ENCODE data around the gene SRGAP1.

The SRGAP1 gene

GRCh38 chr12:63907561-63907960, 63.1 kb downstream of the SRGAP1 start:
- no peak for DNase-seq (ENCODE audit: low spot score)

- no peak for DNase-seq (ENCODE audit: low spot score)
Measured at GRCh38 chr12:63909746-63910145, 65.2 kb downstream of the SRGAP1 start.

- DNase-seq (ENCODE audit: low spot score), result no peak
Measured at GRCh38 chr12:63911341-63911740, 66.8 kb downstream of the SRGAP1 start.

- DNase-seq (ENCODE audit: low spot score), result no peak
Measured at GRCh38 chr12:63912651-63913050, 68.2 kb downstream of the SRGAP1 start.

- DNase-seq (ENCODE audit: low spot score), result no peak
Measured at GRCh38 chr12:63913929-63914328, 69.4 kb downstream of the SRGAP1 start.

- no peak for DNase-seq (ENCODE audit: low spot score)
Measured at GRCh38 chr12:63915105-63915800, 70.8 kb downstream of the SRGAP1 start.

GRCh38 chr12:63916561-63917476, 72.3 kb downstream of the SRGAP1 start:
- no peak for DNase-seq (ENCODE audit: low spot score)

GRCh38 chr12:63917477-63917862, 73.0 kb downstream of the SRGAP1 start:
- no peak for DNase-seq (ENCODE audit: low spot score)

- DNase-seq (ENCODE audit: low spot score), result peak; percentile 14
Measured at GRCh38 chr12:63917864-63918799, 73.6 kb downstream of the SRGAP1 start.

- DNase-seq (ENCODE audit: low spot score), result no peak
Measured at GRCh38 chr12:63918800-63919300, 74.3 kb downstream of the SRGAP1 start.

GRCh38 chr12:63919756-63920155, 75.3 kb downstream of the SRGAP1 start:
- DNase-seq (ENCODE audit: low spot score), result no peak

GRCh38 chr12:63921157-63921556, 76.7 kb downstream of the SRGAP1 start:
- DNase-seq (ENCODE audit: low spot score), result no peak

GRCh38 chr12:63922474-63922873, 78.0 kb downstream of the SRGAP1 start:
- no peak for DNase-seq (ENCODE audit: low spot score)

GRCh38 chr12:63924781-63925180, 80.3 kb downstream of the SRGAP1 start:
- DNase-seq (ENCODE audit: low spot score), result no peak

- no peak for DNase-seq (ENCODE audit: low spot score)
Measured at GRCh38 chr12:63927511-63927910, 83.0 kb downstream of the SRGAP1 start.

GRCh38 chr12:63928305-63928704, 83.8 kb downstream of the SRGAP1 start:
- no peak for DNase-seq (ENCODE audit: low spot score)

- DNase-seq (ENCODE audit: low spot score), result no peak
Measured at GRCh38 chr12:63929426-63929825, 84.9 kb downstream of the SRGAP1 start.

GRCh38 chr12:63930971-63931370, 86.5 kb downstream of the SRGAP1 start:
- DNase-seq (ENCODE audit: low spot score), result no peak

- no peak for DNase-seq (ENCODE audit: low spot score)
Measured at GRCh38 chr12:63931703-63932102, 87.2 kb downstream of the SRGAP1 start.

GRCh38 chr12:63934936-63935335, 90.4 kb downstream of the SRGAP1 start:
- DNase-seq (ENCODE audit: low spot score), result no peak

- no peak for DNase-seq (ENCODE audit: low spot score)
Measured at GRCh38 chr12:63935361-63935760, 90.9 kb downstream of the SRGAP1 start.

Data from HuH-7.5 (cell line).